GM13977 (cell line): ENCODE measurements around the gene ME1.

Experiments used
- DNase-seq: peaks from one replicate; pipeline ENCODE4 v3.0.0; 2012; ENCODE audit warnings: low spot score
- in situ Hi-C: fragments of 300-500 bp; cut with MboI; formaldehyde crosslinking; loops from one replicate; pipeline ENCODE4 v1.12.0; 2022; ENCODE audit warnings: low sequenced_read_pairs, low pct_unique_long_range_greater_than_20kb, mixed read lengths, inconsistent platforms; ENCODE audit not compliant: unreplicated experiment
- TF ChIP-seq, protein P1 (sequence below): IDR thresholded peaks from 2 replicates; pipeline ENCODE4 v1.5.1; 2012; ENCODE audit warnings: mild to moderate bottlenecking, control low read depth; ENCODE audit not compliant: insufficient read depth; ENCODE audit errors: extremely low read depth, missing control alignments

The ME1 gene

DNA sequence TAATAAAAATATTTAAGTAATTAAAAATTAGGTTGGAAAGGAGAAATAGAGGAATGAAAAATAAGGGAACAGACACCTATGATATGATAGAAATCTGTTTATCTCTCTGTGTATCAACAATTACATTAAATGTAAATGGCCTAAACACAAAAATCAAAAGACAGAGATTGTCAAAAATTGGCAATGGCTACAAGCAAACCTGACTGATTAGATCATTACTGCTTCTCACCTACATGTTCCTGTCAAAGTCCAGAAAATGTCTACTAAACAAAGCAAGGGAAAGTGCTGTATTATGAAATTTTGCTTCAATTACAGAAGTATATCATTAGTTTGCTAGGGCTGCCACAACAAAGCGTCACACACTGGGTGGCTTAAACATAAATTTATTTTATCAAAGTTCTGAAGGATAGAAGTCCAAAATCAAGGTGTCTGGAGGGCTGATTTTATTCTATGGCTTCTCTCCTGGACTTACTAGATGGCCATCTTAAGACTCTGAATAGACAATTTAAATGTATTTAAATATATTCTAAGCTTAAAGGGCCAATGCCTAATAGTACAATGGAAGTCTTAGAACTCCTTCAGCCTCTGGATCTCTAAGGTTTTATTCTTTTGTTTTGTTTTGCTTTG is 6.3 kb downstream of the ME1 start:
- TF ChIP-seq, protein P1, sequence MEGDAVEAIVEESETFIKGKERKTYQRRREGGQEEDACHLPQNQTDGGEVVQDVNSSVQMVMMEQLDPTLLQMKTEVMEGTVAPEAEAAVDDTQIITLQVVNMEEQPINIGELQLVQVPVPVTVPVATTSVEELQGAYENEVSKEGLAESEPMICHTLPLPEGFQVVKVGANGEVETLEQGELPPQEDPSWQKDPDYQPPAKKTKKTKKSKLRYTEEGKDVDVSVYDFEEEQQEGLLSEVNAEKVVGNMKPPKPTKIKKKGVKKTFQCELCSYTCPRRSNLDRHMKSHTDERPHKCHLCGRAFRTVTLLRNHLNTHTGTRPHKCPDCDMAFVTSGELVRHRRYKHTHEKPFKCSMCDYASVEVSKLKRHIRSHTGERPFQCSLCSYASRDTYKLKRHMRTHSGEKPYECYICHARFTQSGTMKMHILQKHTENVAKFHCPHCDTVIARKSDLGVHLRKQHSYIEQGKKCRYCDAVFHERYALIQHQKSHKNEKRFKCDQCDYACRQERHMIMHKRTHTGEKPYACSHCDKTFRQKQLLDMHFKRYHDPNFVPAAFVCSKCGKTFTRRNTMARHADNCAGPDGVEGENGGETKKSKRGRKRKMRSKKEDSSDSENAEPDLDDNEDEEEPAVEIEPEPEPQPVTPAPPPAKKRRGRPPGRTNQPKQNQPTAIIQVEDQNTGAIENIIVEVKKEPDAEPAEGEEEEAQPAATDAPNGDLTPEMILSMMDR: no peak
- in situ Hi-C loops: loop anchor here (25.0 kb wide), 1 partner anchor 88 kb away; the partner anchor contains the start of gene PRSS35
- no peak for DNase-seq

DNA sequence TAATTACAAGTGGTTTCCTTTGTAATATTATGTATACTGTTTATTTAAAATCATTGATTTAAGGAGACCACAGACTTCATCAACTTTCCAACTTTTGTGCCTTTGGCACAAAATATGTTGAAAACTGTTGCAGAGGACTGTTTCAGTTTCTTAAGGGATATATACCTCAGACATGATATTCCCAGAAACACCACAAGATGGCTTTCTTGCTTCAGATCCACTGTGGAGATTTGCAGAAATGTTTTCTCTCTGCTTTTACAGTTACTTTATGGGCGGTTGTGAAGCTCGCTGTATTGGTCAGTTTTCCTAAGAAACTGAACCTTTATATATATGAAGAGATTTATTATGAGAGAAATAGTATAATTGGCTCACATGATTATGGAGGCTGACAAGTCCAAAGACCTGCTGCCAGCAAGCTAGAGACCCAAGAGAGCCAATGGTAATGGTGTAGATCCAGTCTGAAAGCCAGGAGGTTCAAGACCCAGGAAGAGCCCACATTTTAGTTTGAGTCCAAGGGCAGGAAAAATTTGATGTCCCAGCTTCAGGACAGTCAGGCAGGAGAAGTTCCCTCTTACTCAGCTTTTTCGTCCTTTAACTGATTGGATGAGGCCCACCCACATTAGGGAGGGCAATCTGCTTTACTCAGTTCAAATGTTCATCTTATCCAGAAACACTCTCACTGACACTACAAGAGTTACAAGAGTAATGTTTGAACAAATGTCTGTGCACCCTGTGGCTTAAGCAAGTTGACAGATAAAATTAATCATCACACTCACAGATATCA is 12.8 kb downstream of the ME1 start:
- TF ChIP-seq, protein P1: peak; percentile 41
- in situ Hi-C loops: loop anchor here (25.0 kb wide), 1 partner anchor 94 kb away; the partner anchor contains the start of gene PRSS35

DNA sequence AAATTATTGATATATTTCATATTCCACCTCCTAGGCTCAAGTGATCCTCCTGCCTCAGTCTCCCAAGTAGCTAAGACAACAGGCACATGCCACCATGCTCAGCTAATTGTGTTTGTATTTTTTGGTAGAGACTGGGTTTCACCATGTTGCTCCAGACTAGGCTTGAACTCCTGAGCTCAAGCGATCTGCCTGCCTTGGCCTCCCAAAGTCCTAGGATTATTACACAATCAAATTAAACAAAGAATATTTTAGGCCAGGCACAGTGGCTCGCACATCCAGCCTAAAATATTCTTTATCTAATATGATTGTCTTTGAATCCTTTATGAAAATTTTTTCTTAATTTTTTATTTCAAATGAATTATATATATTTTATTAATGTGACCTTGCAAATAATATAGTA is 17.8 kb downstream of the ME1 start:
- TF ChIP-seq, protein P1: no peak
- in situ Hi-C loops: loop anchor here (25.0 kb wide), 1 partner anchor 99 kb away; the partner anchor contains the start of gene PRSS35
- no peak for DNase-seq

More for the DNA sequence above, 12.8 kb downstream of the ME1 start:
- peak; percentile 24 for DNase-seq

DNA sequence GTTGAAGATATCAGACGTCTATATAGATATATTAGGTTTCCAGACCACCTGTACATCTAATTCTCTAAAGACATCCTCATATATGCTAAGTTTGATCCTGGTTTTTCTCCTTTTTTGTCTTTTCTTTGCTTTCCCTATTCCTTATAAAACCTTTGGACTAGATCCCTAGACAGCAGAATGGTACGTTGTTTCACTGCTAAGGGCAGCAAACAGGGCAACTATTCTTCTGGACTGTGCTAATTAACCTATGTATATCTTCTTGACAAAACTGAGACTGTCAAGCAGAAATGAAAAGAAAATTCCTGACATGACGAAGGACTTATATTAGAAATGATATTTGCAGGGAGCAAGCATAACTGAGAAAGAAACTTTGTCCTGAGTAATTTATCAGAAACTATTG is 19.1 kb downstream of the ME1 start:
- TF ChIP-seq, protein P1: no peak
- in situ Hi-C loops: loop anchor here (25.0 kb wide), 1 partner anchor 101 kb away; the partner anchor contains the start of gene PRSS35
- no peak for DNase-seq

DNA sequence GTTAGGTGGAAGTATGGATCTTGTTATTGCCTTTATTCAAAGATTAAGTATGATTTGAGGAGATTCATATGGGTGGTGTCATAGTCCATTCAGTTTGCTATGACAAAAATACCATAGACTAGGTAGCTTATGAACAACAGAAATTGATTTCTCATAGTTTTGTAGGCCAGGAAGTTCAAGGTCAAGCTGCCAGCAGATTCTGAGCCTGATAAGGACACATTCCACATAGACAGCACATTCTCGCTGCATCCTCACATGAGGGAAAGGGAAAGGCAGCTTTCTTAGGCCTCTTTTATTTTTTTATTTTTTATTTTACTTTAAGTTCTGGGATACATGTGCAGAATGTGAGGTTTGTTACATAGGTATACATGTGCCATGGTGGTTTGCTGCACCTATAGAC is 27.7 kb downstream of the ME1 start:
- in situ Hi-C loops: loop anchor here (25.0 kb wide), 1 partner anchor 109 kb away; the partner anchor contains the start of gene PRSS35
- no peak for DNase-seq
- TF ChIP-seq, protein P1: no peak

DNA sequence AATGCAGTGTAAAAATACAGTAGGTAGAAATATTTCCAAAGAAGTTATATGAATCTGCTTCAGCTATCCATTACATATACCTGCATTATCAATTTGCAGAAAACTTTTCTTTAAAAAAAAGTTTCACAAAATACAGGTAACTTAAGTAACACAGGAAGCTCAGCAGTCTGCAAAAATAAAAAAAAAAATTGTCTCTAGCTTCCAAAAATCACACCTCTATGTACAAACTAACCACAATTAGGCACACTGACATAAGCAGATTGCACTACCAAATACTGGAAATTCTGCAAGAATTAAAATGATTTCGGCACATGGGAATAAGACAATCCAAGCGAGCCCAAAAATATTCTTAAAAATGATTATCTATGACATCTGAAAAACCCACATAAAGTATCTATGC is 41.2 kb downstream of the ME1 start:
- in situ Hi-C loops: no loop called here
- DNase-seq: no peak
- TF ChIP-seq, protein P1: no peak
